H1 (cell line): ENCODE data around the gene LGALS4. TPM values are rescaled to one million over a fixed set of nuclear protein-coding genes. Genes with fewer than 3 reads are reported as not detected.

Experiments used
- CTCF ChIA-PET: fragments of 300-600 bp; sonication (Branson Sonifier 250); formaldehyde crosslinking; loops from one replicate; lab custom pipeline; 2021; ENCODE audit not compliant: partially characterized antibody; lab: Charles Lee
- POLR2A ChIA-PET: fragments of 300-600 bp; sonication (Branson Sonifier 250); formaldehyde crosslinking; loops from one replicate; lab custom pipeline; 2021; ENCODE audit warnings: inconsistent platforms; ENCODE audit not compliant: partially characterized antibody; lab: Charles Lee
- DNase-seq, 2 experiments: peaks; one replicate each; pipeline versions ENCODE4 v3.0.0 to v3.0.0-alpha.2; 2010 to 2022; ENCODE audit warnings: low spot score in 2 of 2, low read depth in 1 of 2, mixed read lengths in 1 of 2
- FAIRE-seq: peaks from 2 replicates; lab custom pipeline; 2011; peaks lifted over from hg19 to GRCh38; lab: Jason Lieb, UNC
- H2AFZ ChIP-seq: 2 replicates; pipeline ENCODE4 v1.8.1; 2012; ENCODE audit warnings: low read length, inconsistent platforms
- H2AK5ac ChIP-seq: 2 replicates; pipeline ENCODE4 v1.6.1; 2013; ENCODE audit warnings: low read depth, low read length
- H2BK120ac ChIP-seq: replicated peaks from 2 replicates; pipeline ENCODE3; 2013; ENCODE audit warnings: low read depth, low read length, inconsistent platforms
- H2BK12ac ChIP-seq: 2 replicates; pipeline ENCODE4 v1.6.1; 2013; ENCODE audit warnings: low read depth, low read length
- H2BK15ac ChIP-seq: 2 replicates; pipeline ENCODE4 v1.6.1; 2013; ENCODE audit warnings: low read length
- H2BK20ac ChIP-seq: 2 replicates; pipeline ENCODE4 v1.6.1; 2013; ENCODE audit warnings: low read length
- H2BK5ac ChIP-seq: 2 replicates; pipeline ENCODE4 v1.6.1; 2013; ENCODE audit warnings: low read depth, low read length
- H3K14ac ChIP-seq: 2 replicates; pipeline ENCODE4 v1.6.1; 2013; ENCODE audit warnings: inconsistent platforms; ENCODE audit not compliant: insufficient read length
- H3K18ac ChIP-seq: 2 replicates; pipeline ENCODE4 v1.6.1; 2013; ENCODE audit warnings: low read length; ENCODE audit errors: extremely low read depth
- H3K23ac ChIP-seq: 2 replicates; pipeline ENCODE4 v1.6.1; 2013; ENCODE audit warnings: inconsistent platforms; ENCODE audit not compliant: insufficient read length
- H3K23me2 ChIP-seq: 2 replicates; pipeline ENCODE4 v1.6.1; 2013; ENCODE audit warnings: low read depth, low read length
- H3K27ac ChIP-seq: 2 replicates; pipeline ENCODE4 v1.6.1; 2011; ENCODE audit warnings: low read depth, low read length, inconsistent platforms
- H3K27me3 ChIP-seq, 4 experiments: replicated peaks in 1 of 4; 1 replicate in 1 of 4; 2 replicates in 3 of 4; pipeline versions ENCODE4 v1.6.1 to v1.8.1; 2011 to 2013; ENCODE audit warnings: low read length in 3 of 4, mild to moderate bottlenecking in 3 of 4, inconsistent platforms in 2 of 4, mixed read lengths in 2 of 4, moderate library complexity in 1 of 4; ENCODE audit not compliant: control insufficient read depth in 3 of 4, insufficient read depth in 3 of 4; ENCODE audit errors: extremely low read depth in 1 of 4
- H3K36me3 ChIP-seq, 4 experiments: 2 replicates each; pipeline versions ENCODE4 v1.6.1 to v1.8.1; 2011 to 2013; ENCODE audit warnings: mild to moderate bottlenecking in 4 of 4, low read length in 3 of 4, moderate library complexity in 2 of 4, control low read depth in 1 of 4, inconsistent platforms in 1 of 4; ENCODE audit not compliant: insufficient read depth in 4 of 4, control insufficient read depth in 2 of 4
- H3K4ac ChIP-seq: replicated peaks from 2 replicates; pipeline ENCODE3; 2013; ENCODE audit warnings: low read length, low read depth, mixed read lengths, inconsistent platforms; ENCODE audit not compliant: insufficient read length
- H3K4me1 ChIP-seq, 4 experiments: replicated peaks in 1 of 4; 1 replicate in 1 of 4; 2 replicates in 3 of 4; pipeline versions ENCODE4 v1.6.1 to v1.8.1; 2011 to 2013; ENCODE audit warnings: low read length in 3 of 4, inconsistent platforms in 2 of 4, mixed read lengths in 1 of 4; ENCODE audit not compliant: insufficient read depth in 4 of 4, control insufficient read depth in 3 of 4
- H3K4me2 ChIP-seq, 2 experiments: 2 replicates each; pipeline versions ENCODE4 v1.6.1 to v1.8.1; 2011 to 2013; ENCODE audit warnings: low read depth in 2 of 2, low read length in 2 of 2, control low read depth in 1 of 2, inconsistent platforms in 1 of 2, mild to moderate bottlenecking in 1 of 2; ENCODE audit not compliant: insufficient read depth in 1 of 2
- H3K4me3 ChIP-seq, 4 experiments: fragments of 200-600, 300-600 bp in 1 of 4; sonication (generic), shearing (Covaris generic), sonication (Bioruptor Twin) in 1 of 4; 2 replicates each; pipeline versions ENCODE4 v1.5.1 to v1.8.1; 2011 to 2016; ENCODE audit warnings: low read length in 4 of 4, low read depth in 3 of 4, control low read depth in 2 of 4, inconsistent platforms in 2 of 4, mild to moderate bottlenecking in 2 of 4, mixed read lengths in 1 of 4, moderate library complexity in 1 of 4; ENCODE audit not compliant: insufficient read depth in 2 of 4; ENCODE audit errors: extremely low read depth in 1 of 4
- H3K56ac ChIP-seq: replicated peaks from 2 replicates; pipeline ENCODE3; 2013; ENCODE audit warnings: low read depth, mild to moderate bottlenecking, mixed read lengths, low read length, inconsistent platforms; ENCODE audit not compliant: insufficient read length
- H3K79me1 ChIP-seq: 2 replicates; pipeline ENCODE4 v1.6.1; 2013; ENCODE audit warnings: low read depth, low read length, control low read depth
- H3K79me2 ChIP-seq, 2 experiments: 2 replicates each; pipeline versions ENCODE4 v1.6.1 to v1.8.1; 2012 to 2013; ENCODE audit warnings: low read length in 2 of 2, mild to moderate bottlenecking in 2 of 2, inconsistent platforms in 1 of 2; ENCODE audit not compliant: insufficient read depth in 2 of 2, control insufficient read depth in 1 of 2
- H3K9ac ChIP-seq, 4 experiments: replicated peaks in 1 of 4; 1 replicate in 1 of 4; 2 replicates in 3 of 4; pipeline versions ENCODE4 v1.6.1 to v1.8.1; 2011 to 2013; ENCODE audit warnings: low read depth in 3 of 4, low read length in 3 of 4, control low read depth in 2 of 4, mild to moderate bottlenecking in 2 of 4, moderate library complexity in 2 of 4, inconsistent platforms in 1 of 4; ENCODE audit errors: extremely low read depth in 1 of 4
- H3K9me3 ChIP-seq, 2 experiments: 2 replicates each; pipeline versions ENCODE4 v1.6.1 to v1.8.1; 2012 to 2013; ENCODE audit warnings: mild to moderate bottlenecking in 2 of 2, moderate library complexity in 2 of 2, control low read depth in 1 of 2, inconsistent platforms in 1 of 2, low read depth in 1 of 2, low read length in 1 of 2, mixed read lengths in 1 of 2; ENCODE audit not compliant: insufficient read depth in 2 of 2
- H4K20me1 ChIP-seq, 2 experiments: replicated peaks in 1 of 2; 2 replicates each; pipeline versions ENCODE3 to v1.8.1; 2011 to 2013; ENCODE audit warnings: inconsistent platforms in 2 of 2, low read length in 2 of 2, mild to moderate bottlenecking in 1 of 2; ENCODE audit not compliant: insufficient read depth in 2 of 2, control insufficient read depth in 1 of 2
- H4K5ac ChIP-seq: 2 replicates; pipeline ENCODE4 v1.6.1; 2013; ENCODE audit warnings: low read length, low read depth, mixed read lengths, inconsistent platforms; ENCODE audit not compliant: insufficient read length
- H4K8ac ChIP-seq: 2 replicates; pipeline ENCODE4 v1.8.0; 2013; ENCODE audit warnings: mild to moderate bottlenecking, moderate library complexity, low read length, inconsistent platforms; ENCODE audit not compliant: insufficient read depth; ENCODE audit errors: extremely low read depth
- H4K91ac ChIP-seq: replicated peaks from 2 replicates; pipeline ENCODE3; 2013; ENCODE audit warnings: low read length, mixed read lengths, inconsistent platforms; ENCODE audit not compliant: insufficient read length
- KDM4A ChIP-seq: IDR thresholded peaks from one replicate; pipeline ENCODE4 v1.7.1; 2012; ENCODE audit warnings: low read depth, mild to moderate bottlenecking, moderate library complexity, low read length, inconsistent platforms; ENCODE audit not compliant: severe bottlenecking
- RNF2 ChIP-seq: fragments of 200-900, 300-1000 bp; sonication (generic); IDR thresholded peaks from 2 replicates; pipeline ENCODE4 v1.7.1; 2016; ENCODE audit warnings: borderline replicate concordance, low read depth, mild to moderate bottlenecking, antibody characterized with exemption, low read length; ENCODE audit not compliant: poor library complexity, severe bottlenecking; ENCODE audit errors: missing control alignments
- SP1 ChIP-seq: IDR thresholded peaks from 2 replicates; pipeline ENCODE4 v1.6.1; 2011; ENCODE audit warnings: low read depth, low read length
- TBP ChIP-seq: IDR thresholded peaks from 2 replicates; pipeline ENCODE4 v1.6.1; 2011; ENCODE audit warnings: low read depth, low read length, improper control_type of control experiment
- WGBS, 2 experiments: shearing (Covaris generic) in 1 of 2; methylation state at CpG; one replicate each; pipeline versions ENCODE4 v1.1.6 to v1.1.7; 2013 to 2015; ENCODE audit warnings: low lambda C conversion rate in 2 of 2, mixed read lengths in 2 of 2, inconsistent platforms in 1 of 2, low coverage in 1 of 2, missing lambda C conversion rate in 1 of 2; ENCODE audit not compliant: insufficient replicate concordance in 2 of 2, insufficient coverage in 1 of 2, insufficient read length in 1 of 2; ENCODE audit errors: extremely low coverage in 1 of 2, missing lambda C conversion rate in 1 of 2; 5-methylcytosine and 5-hydroxymethylcytosine counted together
- polyA plus RNA-seq, 7 experiments: library from polyadenylated mRNA; depleted of rRNA in 3 of 7; stranded (reverse) in 5 of 7; unstranded in 2 of 7; fragments of >200 nt in 5 of 7; fragments of 200-250 nt in 2 of 7; gene quantifications; 1 replicate in 5 of 7; 2 replicates in 1 of 7; 4 replicates in 1 of 7; pipeline versions ENCODE4 v1.2.1 to v1.2.3, GENCODE V29; 2011 to 2013; ENCODE audit warnings: missing spikeins in 2 of 7, mixed read lengths in 2 of 7
- total RNA-seq: library from RNA; stranded (reverse); fragmentation: NEBNext Ultra II Directional; extraction: Animal tissue kit (Norgen Biotek cat#: 25700); gene quantifications from 2 replicates; pipeline ENCODE4 v1.2.1, GENCODE V29; 2021

LGALS4 gene
- total and polyA plus RNA-seq, 2 of the 8 experiments (the other 6 are each of a cell fraction or from before 2014, with no cell fraction given): 0.32 to 0.37 TPM

GRCh38 chr19:38799104-38799503, 13.6 kb downstream of the LGALS4 start:
- no peaks in the 10 kb centered on the region for H3K79me2 ChIP-seq
- TF ChIP-seq RNF2: no peak
- TF ChIP-seq SP1: no peak
- TF ChIP-seq KDM4A: no peak
- TF ChIP-seq TBP: no peak
- CTCF ChIA-PET: interaction anchor here (0.6 to 1.2 kb wide), 4 partner anchors 18 to 149 kb away, joined by 3 to 4 read pairs (median 3); no protein-coding TSS in a partner anchor
- no peaks in the 10 kb centered on the region for H4K20me1 ChIP-seq
- no peak overlapping the region for H4K8ac ChIP-seq
- H4K91ac ChIP-seq: no peak overlapping the region
- peaks cover 5% of the 10 kb centered on the region; the same call in 1 of the 2 replicates for H3K23me2 ChIP-seq
- H3K14ac ChIP-seq: no peak overlapping the region
- no peak overlapping the region for H2BK15ac ChIP-seq
- H3K18ac ChIP-seq: no peak overlapping the region
- H3K9ac ChIP-seq: no peak overlapping the region
- WGBS, 2 experiments: 92% methylated on average over 10 of the region's 10 CpGs; no CpG with 5 or more reads in 1 of the 2 experiments
- DNase-seq (no peak), FAIRE-seq (no peak)
- H3K4ac ChIP-seq: no peak overlapping the region
- H3K23ac ChIP-seq: no peak overlapping the region
- no peak overlapping the region for H2BK120ac ChIP-seq
- H3K4me3 ChIP-seq: no peak overlapping the region
- H2BK5ac ChIP-seq: no peak overlapping the region
- POLR2A ChIA-PET: interaction anchor here (0.7 to 1.6 kb wide), 3 partner anchors 15 to 50 kb away, joined by 3 to 6 read pairs (median 4); no protein-coding TSS in a partner anchor
- no peak overlapping the region for H2BK20ac ChIP-seq
- no peak overlapping the region for H2AFZ ChIP-seq
- no peaks in the 10 kb centered on the region for H3K36me3 ChIP-seq
- H3K56ac ChIP-seq: no peak overlapping the region
- peaks cover 0 to 2% of the 10 kb centered on the region in 2 experiments; a peak in 1 of 4 replicates for H3K9me3 ChIP-seq
- H4K5ac ChIP-seq: no peak overlapping the region
- H3K27me3 ChIP-seq: no peaks in the 10 kb centered on the region; a peak in 2 of 7 replicates
- no peaks in the 10 kb centered on the region; a peak in 2 of 7 replicates for H3K4me1 ChIP-seq
- H3K4me2 ChIP-seq: no peak overlapping the region
- H3K79me1 ChIP-seq: no peaks in the 10 kb centered on the region
- no peak overlapping the region for H3K27ac ChIP-seq
- H2AK5ac ChIP-seq: no peak overlapping the region
- H2BK12ac ChIP-seq: no peak overlapping the region
